K562 (cell line): ENCODE measurements around the gene PCNX2. TPM values are rescaled to one million over a fixed set of nuclear protein-coding genes. Genes with fewer than 3 reads are reported as not detected.

Experiments used
- ATAC-seq: fragments of 200-7000 bp; cut with Tn5 transposase; 3 replicates; pipeline ENCODE4 v1.9.1; 2020; ENCODE audit warnings: moderate library complexity
- BruUV-seq: library from RNA; stranded (reverse); fragments of 400-500 nt; replicated peaks from 2 replicates; lab custom pipeline; 2021; lab: Mats Ljungman, UMichigan
- CTCF ChIA-PET: fragments of 300-600 bp; formaldehyde crosslinking; extraction: SDS; loops from one replicate; lab custom pipeline; 2021; ENCODE audit warnings: low intra/inter-chr PET ratio; lab: Yijun Ruan, JAX
- POLR2A ChIA-PET: fragments of 300-600, 350-650 bp; sonication (Branson Sonifier 250); formaldehyde crosslinking; extraction: SDS; loops from one replicate; lab custom pipeline; 2021; ENCODE audit warnings: antibody characterized with exemption, inconsistent platforms; lab: Yijun Ruan, JAX
- DNase-seq, 4 experiments: peaks; one replicate each; pipeline versions ENCODE4 v3.0.0 to v3.0.0-alpha.2; 2011 to 2018; ENCODE audit warnings: low spot score in 3 of 4, mixed read lengths in 3 of 4; ENCODE audit errors: extremely low read depth in 1 of 4
- FAIRE-seq: peaks from 2 replicates; lab custom pipeline; 2011; peaks lifted over from hg19 to GRCh38; lab: Jason Lieb, UNC
- H2AFZ ChIP-seq: 2 replicates; pipeline ENCODE4 v1.6.0; 2011; ENCODE audit warnings: low read depth, low read length, control low read depth, inconsistent platforms
- H3K27ac ChIP-seq: fragments of 200-600 bp; 3 replicates; pipeline ENCODE4 v1.8.0; 2011; ENCODE audit warnings: low read depth, mild to moderate bottlenecking, control low read depth, inconsistent platforms, low read length, moderate library complexity, mixed read lengths; ENCODE audit errors: extremely low read depth
- H3K27me3 ChIP-seq, 2 experiments: fragments of 300-600 bp in 1 of 2; 2 replicates in 1 of 2; 3 replicates in 1 of 2; pipeline versions ENCODE4 v1.6.0 to v1.8.0; 2011; ENCODE audit warnings: inconsistent platforms in 2 of 2, low read length in 2 of 2, mild to moderate bottlenecking in 1 of 2, mixed read lengths in 1 of 2, moderate library complexity in 1 of 2; ENCODE audit not compliant: control insufficient read depth in 2 of 2, insufficient read depth in 2 of 2
- H3K36me3 ChIP-seq: fragments of 300-600 bp; 3 replicates; pipeline ENCODE4 v1.8.0; 2011; ENCODE audit warnings: mild to moderate bottlenecking, low read length, inconsistent platforms; ENCODE audit not compliant: control insufficient read depth, insufficient read depth
- H3K4me1 ChIP-seq, 2 experiments: fragments of 200-600 bp in 1 of 2; replicated peaks in 1 of 2; 2 replicates in 1 of 2; 3 replicates in 1 of 2; pipeline versions ENCODE4 v1.5.1 to v1.8.0; 2011; ENCODE audit warnings: inconsistent platforms in 2 of 2, low read length in 2 of 2, mild to moderate bottlenecking in 1 of 2, mixed read lengths in 1 of 2, moderate library complexity in 1 of 2; ENCODE audit not compliant: control insufficient read depth in 2 of 2, insufficient read depth in 2 of 2
- H3K4me2 ChIP-seq: 2 replicates; pipeline ENCODE4 v1.6.1; 2011; ENCODE audit warnings: low read length, control low read depth, inconsistent platforms, mixed read lengths; ENCODE audit not compliant: insufficient read depth
- H3K4me3 ChIP-seq: fragments of 200-600 bp; sonication (generic), shearing (Covaris generic); 2 replicates; pipeline ENCODE4 v1.5.1; 2016; ENCODE audit warnings: control low read depth, inconsistent platforms
- H3K79me2 ChIP-seq: fragments of 200-600 bp; 3 replicates; pipeline ENCODE4 v1.8.0; 2011; ENCODE audit warnings: low read length, inconsistent platforms; ENCODE audit not compliant: control insufficient read depth, insufficient read depth
- H3K9ac ChIP-seq, 2 experiments: 2 replicates each; pipeline versions ENCODE4 v1.6.0 to v1.6.1; 2011; ENCODE audit warnings: low read depth in 2 of 2, low read length in 2 of 2, control low read depth in 1 of 2, inconsistent platforms in 1 of 2, mild to moderate bottlenecking in 1 of 2, mixed read lengths in 1 of 2; ENCODE audit not compliant: insufficient read depth in 1 of 2
- H3K9me1 ChIP-seq: one replicate; pipeline ENCODE4 v1.6.0; 2011; ENCODE audit warnings: inconsistent platforms, mild to moderate bottlenecking, low read length, moderate library complexity; ENCODE audit not compliant: control insufficient read depth, insufficient read depth
- H3K9me3 ChIP-seq: replicated peaks from 2 replicates; pipeline ENCODE4 v1.5.1; 2011; ENCODE audit warnings: low read depth, low read length, inconsistent platforms; ENCODE audit not compliant: control insufficient read depth, insufficient read depth
- H4K20me1 ChIP-seq: replicated peaks from 2 replicates; pipeline ENCODE4 v1.6.1; 2011; ENCODE audit warnings: low read length, inconsistent platforms, mixed read lengths; ENCODE audit not compliant: control insufficient read depth, insufficient read depth
- BACH1 ChIP-seq: fragments of 200-800 bp; sonication (Bioruptor generic); IDR thresholded peaks from 2 replicates; pipeline ENCODE4 v1.6.1; 2016; ENCODE audit warnings: missing genetic modification characterization, missing compliant biosample characterization
- CBFA2T3 ChIP-seq: fragments of 450-650 bp; IDR thresholded peaks from 2 replicates; pipeline ENCODE4 v1.6.1; 2017
- ELF1 ChIP-seq: fragments of 200-800 bp; sonication (Bioruptor generic); IDR thresholded peaks from 2 replicates; pipeline ENCODE4 v1.6.1; 2016; ENCODE audit warnings: missing genetic modification characterization, missing compliant biosample characterization
- KLF13 ChIP-seq: fragments of 450-650 bp; IDR thresholded peaks from 2 replicates; pipeline ENCODE4 v1.6.1; 2016; ENCODE audit warnings: missing genetic modification characterization, low read depth, mild to moderate bottlenecking, missing compliant biosample characterization, moderate library complexity, borderline replicate concordance
- MEIS2 ChIP-seq: fragments of 450-650 bp; IDR thresholded peaks from 2 replicates; pipeline ENCODE4 v1.6.1; 2014; ENCODE audit warnings: mild to moderate bottlenecking; ENCODE audit not compliant: partially characterized antibody
- NR1H2 ChIP-seq: sonication (generic); formaldehyde crosslinking; IDR thresholded peaks from 2 replicates; pipeline ENCODE4 v1.4.0; 2020; ENCODE audit warnings: mild to moderate bottlenecking, missing genetic modification reagents
- TAL1 ChIP-seq: fragments of 450-650 bp; IDR thresholded peaks from 2 replicates; pipeline ENCODE4 v1.6.1; 2016; ENCODE audit warnings: mild to moderate bottlenecking
- YBX1 ChIP-seq: fragments of 450-650 bp; IDR thresholded peaks from 2 replicates; pipeline ENCODE4 v1.7.1; 2016; ENCODE audit warnings: mild to moderate bottlenecking
- ZNF77 ChIP-seq: fragments of 250-450 bp; sonication (Bioruptor Pico); IDR thresholded peaks from 2 replicates; pipeline ENCODE4 v1.5.0; 2020
- WGBS: fragments of 100-300 bp; shearing (Covaris generic); methylation state at CpG from one replicate; pipeline ENCODE4 v1.1.6; 2016; ENCODE audit warnings: low coverage, mixed read lengths; ENCODE audit not compliant: insufficient coverage; ENCODE audit errors: missing lambda C conversion rate; 5-methylcytosine and 5-hydroxymethylcytosine counted together
- in situ Hi-C: fragments of 300-500 bp; cut with MboI; formaldehyde crosslinking; loops from 4 replicates; pipeline ENCODE4 v1.15.0; 2018; ENCODE audit warnings: inconsistent platforms, mixed read lengths
- intact Hi-C: fragments of 100-400 bp; cut with micrococcal nuclease; formaldehyde crosslinking; loops from 2 replicates; pipeline ENCODE4 v1.14.2; 2022
- polyA plus RNA-seq, 8 experiments: library from polyadenylated mRNA; depleted of rRNA in 4 of 8; stranded (reverse) in 5 of 8; unstranded in 3 of 8; fragments of >200 nt; fragmentation: Nextera tagmentation in 2 of 8; fragmentation: Illumina TruSeq in 1 of 8; extraction: Ambion mirVana in 2 of 8; extraction: Trizol in 1 of 8; gene quantifications; 2 replicates each; pipeline versions ENCODE4 v1.2.1 to v1.2.3, GENCODE V29; 2011 to 2014; ENCODE audit warnings: inconsistent platforms in 1 of 8, missing spikeins in 1 of 8
- total RNA-seq, 7 experiments: library from RNA; depleted of rRNA in 6 of 7; stranded (reverse); fragments of >200 nt in 6 of 7; fragmentation: Illumina TruSeq in 2 of 7; extraction: Trizol in 2 of 7; gene quantifications; 2 replicates each; pipeline versions ENCODE4 v1.2.1 to v1.2.3, GENCODE V29; 2011 to 2021; ENCODE audit warnings: low replicate concordance in 1 of 7

PCNX2 gene
- total and polyA plus RNA-seq, 9 of the 15 experiments (the other 6 are each of a cell fraction or from before 2014, with no cell fraction given), result 0.07 to 0.33 TPM; not detected in 7

- no peak overlapping the region for H2AFZ ChIP-seq
- no peaks in the 10 kb centered on the region for H3K36me3 ChIP-seq
- no peak overlapping the region for H3K4me3 ChIP-seq
- no peaks in the 10 kb centered on the region for H3K4me1 ChIP-seq
- no peaks in the 10 kb centered on the region for H4K20me1 ChIP-seq
- no peak overlapping the region for H3K9ac ChIP-seq
- ChIA-PET CTCF (interaction anchor here (1.2 to 1.5 kb wide), 2 partner anchors 1375 to 1485 kb away, joined by 6 read pairs; no protein-coding TSS in a partner anchor), POLR2A (no interaction called here)
- DNase-seq (no peak), ATAC-seq (no peak), FAIRE-seq (no peak)
- H3K9me1 ChIP-seq, result no peaks in the 10 kb centered on the region
- 4% methylated on average over 2 of the region's 2 CpGs for WGBS
- no peaks in the 10 kb centered on the region; a peak in 1 of 5 replicates for H3K27me3 ChIP-seq
- no TSS peak for BruUV-seq
- intact Hi-C loops, result loop anchor here (1.0 kb wide), 2 partner anchors 606 to 1484 kb away; no protein-coding TSS in a partner anchor
- no peaks in the 10 kb centered on the region for H3K79me2 ChIP-seq
- TF ChIP-seq KLF13 (tag), result no peak
- TF ChIP-seq ZNF77 (CRISPR knock-in tag), result no peak
- TF ChIP-seq MEIS2, result peak; percentile 38
- TF ChIP-seq BACH1 (tag), result no peak
- no peak for TF ChIP-seq YBX1
- TF ChIP-seq TAL1, result peak; percentile 27
- TF ChIP-seq NR1H2, result no peak
- peak; percentile 33; the same call in 1 of the 2 replicates for TF ChIP-seq CBFA2T3
- no peak for TF ChIP-seq ELF1 (tag)
- in situ Hi-C loops, result loop anchor here (25.0 kb wide), 2 partner anchors 604 to 1504 kb away; partner anchors contain the start of gene SIPA1L2
- H3K9me3 ChIP-seq, result no peaks in the 10 kb centered on the region
- no peak overlapping the region for H3K27ac ChIP-seq
- no peak overlapping the region for H3K4me2 ChIP-seq
These were observed 53.8 kb downstream of the PCNX2 start for GRCh38 chr1:233241759-233242158.
